IMR-90 (cell line): ENCODE results near the gene CPTP. TPM values are rescaled to one million over a fixed set of nuclear protein-coding genes. Genes with fewer than 3 reads are reported as not detected.
A peak's percentile ranks its signal among the peaks of the same experiment; 100 is the strongest.

Experiments used
- ATAC-seq: fragments of 200-7000 bp; cut with Tn5 transposase; 2 replicates; pipeline ENCODE4 v1.9.1; 2020; ENCODE audit warnings: low read depth, mild to moderate bottlenecking, moderate library complexity
- BruUV-seq: library from RNA; stranded (reverse); fragments of 400-500 nt; replicated peaks from 2 replicates; lab custom pipeline; 2021; lab: Mats Ljungman, UMichigan
- CTCF ChIA-PET: fragments of 300-600 bp; formaldehyde crosslinking; extraction: SDS; loops from one replicate; lab custom pipeline; 2021; ENCODE audit warnings: antibody characterized with exemption; lab: Yijun Ruan, JAX
- POLR2A ChIA-PET: fragments of 300-600 bp; sonication (Branson Sonifier 250); formaldehyde crosslinking; loops from one replicate; lab custom pipeline; 2022; ENCODE audit warnings: antibody characterized with exemption; ENCODE audit not compliant: unreplicated experiment; lab: Charles Lee
- DNase-seq: peaks from one replicate; pipeline ENCODE4 v3.0.0; 2013
- H2AFZ ChIP-seq: replicated peaks from 2 replicates; pipeline ENCODE3; 2013; ENCODE audit warnings: low read length, mild to moderate bottlenecking; ENCODE audit not compliant: poor library complexity
- H2AK5ac ChIP-seq: 2 replicates; pipeline ENCODE4 v1.6.1; 2013; ENCODE audit warnings: low read depth, low read length, inconsistent platforms
- H2AK9ac ChIP-seq: replicated peaks from 2 replicates; pipeline ENCODE3; 2013; ENCODE audit warnings: mild to moderate bottlenecking, low read depth, low read length, moderate library complexity; ENCODE audit not compliant: poor library complexity
- H2BK120ac ChIP-seq: 2 replicates; pipeline ENCODE4 v1.6.1; 2013; ENCODE audit warnings: low read depth, low read length, inconsistent platforms
- H2BK15ac ChIP-seq: 3 replicates; pipeline ENCODE4 v1.6.1; 2013; ENCODE audit warnings: low read depth, low read length, inconsistent platforms
- H2BK20ac ChIP-seq: 2 replicates; pipeline ENCODE4 v1.6.1; 2013; ENCODE audit warnings: low read depth, mild to moderate bottlenecking, inconsistent platforms, low read length, moderate library complexity
- H2BK5ac ChIP-seq: 2 replicates; pipeline ENCODE4 v1.6.1; 2013; ENCODE audit warnings: mild to moderate bottlenecking, low read depth, low read length, inconsistent platforms; ENCODE audit not compliant: poor library complexity, severe bottlenecking
- H3K14ac ChIP-seq: replicated peaks from 2 replicates; pipeline ENCODE4 v1.6.1; 2013; ENCODE audit warnings: low read depth, low read length, inconsistent platforms
- H3K18ac ChIP-seq: 2 replicates; pipeline ENCODE4 v1.6.1; 2013; ENCODE audit warnings: low read depth, low read length, control low read depth
- H3K23ac ChIP-seq: 2 replicates; pipeline ENCODE4 v1.6.1; 2013; ENCODE audit warnings: low read depth, low read length, inconsistent platforms
- H3K27ac ChIP-seq: 2 replicates; pipeline ENCODE4 v1.5.1; 2013; ENCODE audit warnings: mild to moderate bottlenecking, control low read depth, low read length; ENCODE audit not compliant: insufficient read depth
- H3K27me3 ChIP-seq: 2 replicates; pipeline ENCODE4 v1.6.1; 2013; ENCODE audit warnings: low read length; ENCODE audit not compliant: control insufficient read depth, insufficient read depth
- H3K36me3 ChIP-seq: 2 replicates; pipeline ENCODE4 v1.6.1; 2013; ENCODE audit warnings: low read length, mixed read lengths; ENCODE audit not compliant: control insufficient read depth, insufficient read depth
- H3K4ac ChIP-seq: 2 replicates; pipeline ENCODE4 v1.6.1; 2013; ENCODE audit warnings: low read depth, low read length, inconsistent platforms
- H3K4me1 ChIP-seq: 2 replicates; pipeline ENCODE4 v1.6.1; 2013; ENCODE audit warnings: low read length, mixed read lengths; ENCODE audit not compliant: control insufficient read depth, insufficient read depth
- H3K4me2 ChIP-seq: 2 replicates; pipeline ENCODE4 v1.6.1; 2013; ENCODE audit warnings: low read depth, mild to moderate bottlenecking, control low read depth, low read length, moderate library complexity
- H3K4me3 ChIP-seq: 2 replicates; pipeline ENCODE4 v1.5.1; 2013; ENCODE audit warnings: low read depth, mild to moderate bottlenecking, control low read depth, low read length, moderate library complexity; ENCODE audit not compliant: insufficient read depth
- H3K56ac ChIP-seq: 2 replicates; pipeline ENCODE4 v1.6.1; 2013; ENCODE audit warnings: low read length, inconsistent platforms; ENCODE audit not compliant: insufficient read depth; ENCODE audit errors: extremely low read depth
- H3K79me1 ChIP-seq, 2 experiments: 2 replicates each; pipeline ENCODE4 v1.6.1; 2013; ENCODE audit warnings: low read length in 2 of 2, inconsistent platforms in 1 of 2, low read depth in 1 of 2
- H3K9ac ChIP-seq: 2 replicates; pipeline ENCODE4 v1.6.1; 2013; ENCODE audit warnings: low read depth, low read length, control low read depth
- H3K9me1 ChIP-seq: 2 replicates; pipeline ENCODE4 v1.6.1; 2013; ENCODE audit warnings: low read length, inconsistent platforms; ENCODE audit not compliant: insufficient read depth
- H3K9me3 ChIP-seq: 2 replicates; pipeline ENCODE4 v1.6.1; 2013; ENCODE audit warnings: low read length; ENCODE audit not compliant: control insufficient read depth, insufficient read depth
- H4K20me1 ChIP-seq: 2 replicates; pipeline ENCODE4 v1.6.1; 2013; ENCODE audit warnings: low read length, inconsistent platforms; ENCODE audit not compliant: insufficient read depth
- H4K5ac ChIP-seq: 2 replicates; pipeline ENCODE4 v1.6.1; 2013; ENCODE audit warnings: mild to moderate bottlenecking, low read depth, low read length, control low read depth
- H4K8ac ChIP-seq, 2 experiments: 2 replicates each; pipeline ENCODE4 v1.6.1; 2013; ENCODE audit warnings: low read depth in 2 of 2, low read length in 2 of 2, control low read depth in 1 of 2, inconsistent platforms in 1 of 2
- H4K91ac ChIP-seq: 2 replicates; pipeline ENCODE4 v1.6.1; 2013; ENCODE audit warnings: low read depth, low read length, inconsistent platforms; ENCODE audit not compliant: insufficient read depth
- WGBS, 2 experiments: methylation state at CpG; one replicate each; pipeline versions ENCODE4 v1.1.5 to v1.1.7; 2013; ENCODE audit warnings: missing lambda C conversion rate in 2 of 2; ENCODE audit not compliant: insufficient read length in 1 of 2; ENCODE audit errors: extremely low coverage in 2 of 2; 5-methylcytosine and 5-hydroxymethylcytosine counted together
- dilution Hi-C: fragments of 300-500 bp; cut with HindIII; formaldehyde crosslinking; loops from one replicate; pipeline ENCODE4 v1.14.3; 2018; ENCODE audit warnings: low sequenced_read_pairs; ENCODE audit not compliant: unreplicated experiment
- in situ Hi-C: fragments of 300-500 bp; cut with MboI; formaldehyde crosslinking; loops from 3 replicates; pipeline ENCODE4 v1.14.3; 2019; ENCODE audit warnings: low sequenced_read_pairs, inconsistent platforms, mixed read lengths
- intact Hi-C: fragments of 100-400 bp; cut with micrococcal nuclease; formaldehyde crosslinking; loops from 2 replicates; pipeline ENCODE4 v1.10.0; 2022
- polyA plus RNA-seq, 3 experiments: library from polyadenylated mRNA; depleted of rRNA; stranded (reverse); fragments of >200 nt; gene quantifications; 2 replicates each; pipeline ENCODE4 v1.2.3, GENCODE V29; 2012; ENCODE audit warnings: low replicate concordance in 1 of 3
- total RNA-seq: library from RNA; depleted of rRNA; stranded (reverse); fragments of >200 nt; gene quantifications from 2 replicates; pipeline ENCODE4 v1.2.3, GENCODE V29; 2012
- TF ChIP-seq, protein P1 (sequence below): fragments of 150-350 bp; IDR thresholded peaks from 2 replicates; pipeline ENCODE4 v1.6.1; 2016; ENCODE audit warnings: low read depth, mild to moderate bottlenecking, low read length, moderate library complexity, borderline replicate concordance

The CPTP gene
- total and polyA plus RNA-seq, 2 of the 4 experiments (the other 2 are of a cell fraction) = 2.7 to 12.1 TPM

DNA sequence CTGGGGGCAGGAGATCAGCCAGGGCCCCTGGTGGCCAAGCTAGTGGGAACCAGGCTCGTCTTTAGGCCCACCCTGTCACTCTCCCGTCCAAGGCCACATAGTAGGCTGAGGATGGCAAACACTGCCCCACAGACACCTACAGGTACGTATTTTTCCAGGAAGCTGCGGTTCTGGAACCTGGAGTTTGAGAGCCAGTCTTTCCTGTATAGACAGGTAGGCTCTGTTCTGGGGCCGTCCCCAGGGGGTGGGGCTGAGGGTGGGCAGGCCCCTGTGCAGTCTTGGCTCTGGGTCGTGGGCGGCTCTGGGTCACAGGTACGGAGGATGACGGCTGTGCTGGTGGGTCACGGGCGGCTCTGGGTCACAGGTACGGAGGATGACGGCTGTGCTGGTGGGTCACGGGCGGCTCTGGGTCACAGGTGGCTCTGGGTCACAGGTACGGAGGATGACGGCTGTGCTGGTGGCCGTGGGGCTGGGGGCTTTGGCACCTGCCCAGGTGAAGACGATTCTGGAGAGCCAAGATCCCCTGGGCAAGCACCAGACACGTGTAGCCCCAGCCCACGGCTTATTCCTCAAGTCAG, 14.0 kb upstream of the CPTP start:
- intact Hi-C loops = no loop called here
- H4K91ac ChIP-seq = no peak overlapping the region
- H3K9ac ChIP-seq = no peak overlapping the region
- no peak overlapping the region for H3K4ac ChIP-seq
- no peak overlapping the region for H2AFZ ChIP-seq
- BruUV-seq = no TSS peak
- ATAC-seq (no peak), DNase-seq (no peak)
- 87% methylated on average over 19 of the region's 21 CpGs; no CpG with 5 or more reads in 1 of the 2 experiments for WGBS, 2 experiments
- no peak overlapping the region for H2BK15ac ChIP-seq
- no peak overlapping the region for H2BK20ac ChIP-seq
- ChIA-PET POLR2A (no interaction called here), CTCF (no interaction called here)
- TF ChIP-seq, protein P1, sequence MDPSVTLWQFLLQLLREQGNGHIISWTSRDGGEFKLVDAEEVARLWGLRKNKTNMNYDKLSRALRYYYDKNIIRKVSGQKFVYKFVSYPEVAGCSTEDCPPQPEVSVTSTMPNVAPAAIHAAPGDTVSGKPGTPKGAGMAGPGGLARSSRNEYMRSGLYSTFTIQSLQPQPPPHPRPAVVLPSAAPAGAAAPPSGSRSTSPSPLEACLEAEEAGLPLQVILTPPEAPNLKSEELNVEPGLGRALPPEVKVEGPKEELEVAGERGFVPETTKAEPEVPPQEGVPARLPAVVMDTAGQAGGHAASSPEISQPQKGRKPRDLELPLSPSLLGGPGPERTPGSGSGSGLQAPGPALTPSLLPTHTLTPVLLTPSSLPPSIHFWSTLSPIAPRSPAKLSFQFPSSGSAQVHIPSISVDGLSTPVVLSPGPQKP = no peak
- H3K18ac ChIP-seq = no peak overlapping the region
- no peak overlapping the region for H4K5ac ChIP-seq
- no peak overlapping the region for H2BK120ac ChIP-seq
- no peak overlapping the region for H2BK5ac ChIP-seq
- H3K9me1 ChIP-seq = peaks cover 3% of the 10 kb centered on the region
- peaks cover 5 to 49% of the 10 kb centered on the region in 2 experiments for H3K79me1 ChIP-seq
- peaks cover 54% of the 10 kb centered on the region for H3K36me3 ChIP-seq
- H3K14ac ChIP-seq = no peak overlapping the region
- peaks cover 19% of the 10 kb centered on the region for H3K4me1 ChIP-seq
- H3K27ac ChIP-seq = no peak overlapping the region
- H3K56ac ChIP-seq = no peak overlapping the region
- H3K4me3 ChIP-seq = no peak overlapping the region
- in situ Hi-C loops = no loop called here
- dilution Hi-C loops = no loop called here
- peak overlapping the region; percentile 65 for H2AK9ac ChIP-seq
- no peaks in the 10 kb centered on the region for H3K9me3 ChIP-seq
- no peak overlapping the region for H3K23ac ChIP-seq
- H2AK5ac ChIP-seq = no peak overlapping the region
- H4K20me1 ChIP-seq = peaks cover 50% of the 10 kb centered on the region
- H3K4me2 ChIP-seq = no peak overlapping the region
- H4K8ac ChIP-seq = no peak overlapping the region
- no peaks in the 10 kb centered on the region for H3K27me3 ChIP-seq
